GM20431 (cell line): ENCODE results near the gene PRSS56.

ENCODE experiments used
- in situ Hi-C: fragments of 300-500 bp; cut with MseI, MboI; formaldehyde crosslinking; loops from one replicate; pipeline ENCODE4 v1.15.0; 2020; ENCODE audit warnings: low sequenced_read_pairs; ENCODE audit not compliant: unreplicated experiment

The PRSS56 gene

GRCh38 chr2:232538671-232539070 is 18.5 kb downstream of the PRSS56 start:
- in situ Hi-C loops: no loop called here

- in situ Hi-C loops: no loop called here
Measured at GRCh38 chr2:232539298-232540231, 19.4 kb downstream of the PRSS56 start, which contains the start of gene CHRNG. Gene CHRNG, plus strand, starts transcription at chr2:232539692. Its CDS starts 56 bp downstream, at chr2:232539748.

GRCh38 chr2:232540441-232541041 is 20.4 kb downstream of the PRSS56 start:
- in situ Hi-C loops: no loop called here

- in situ Hi-C loops: no loop called here
Measured at GRCh38 chr2:232541195-232541960, 21.2 kb downstream of the PRSS56 start.

- in situ Hi-C loops: no loop called here
Measured at GRCh38 chr2:232541961-232542714, 21.9 kb downstream of the PRSS56 start.

- in situ Hi-C loops: no loop called here
Measured at GRCh38 chr2:232542715-232543467, 22.7 kb downstream of the PRSS56 start.

GRCh38 chr2:232543491-232543890 is 23.3 kb downstream of the PRSS56 start:
- in situ Hi-C loops: no loop called here

- in situ Hi-C loops: no loop called here
Measured at GRCh38 chr2:232543928-232544631, 23.9 kb downstream of the PRSS56 start.

- in situ Hi-C loops: no loop called here
Measured at GRCh38 chr2:232544674-232545073, 24.5 kb downstream of the PRSS56 start.

- in situ Hi-C loops: no loop called here
Measured at GRCh38 chr2:232545511-232546375, 25.6 kb downstream of the PRSS56 start.

GRCh38 chr2:232547991-232548390 is 27.8 kb downstream of the PRSS56 start:
- in situ Hi-C loops: no loop called here

- in situ Hi-C loops: no loop called here
Measured at GRCh38 chr2:232549655-232550353, 29.6 kb downstream of the PRSS56 start.

GRCh38 chr2:232550354-232551249 is 30.4 kb downstream of the PRSS56 start, which contains the start of the genes EIF4E2 and TIGD1:
Gene EIF4E2, plus strand, starts transcription at chr2:232550689. Its CDS starts 36 bp downstream, at chr2:232550725.
Gene TIGD1, minus strand, starts transcription at chr2:232550557. Its CDS starts 675 bp downstream, at chr2:232549882.
- in situ Hi-C loops: no loop called here

GRCh38 chr2:232551250-232551638 is 31.1 kb downstream of the PRSS56 start:
- in situ Hi-C loops: no loop called here

- in situ Hi-C loops: no loop called here
Measured at GRCh38 chr2:232551776-232552175, 31.6 kb downstream of the PRSS56 start.

- in situ Hi-C loops: no loop called here
Measured at GRCh38 chr2:232556426-232556825, 36.2 kb downstream of the PRSS56 start.
